Vagina (tissue), 2 donors: Measurements from ENCODE around the gene SUPT5H.

Source experiments
- CTCF ChIP-seq, 3 experiments: fragments of 450-650 bp in 2 of 3; fragments of 200-600 bp in 1 of 3; sonication (generic) in 1 of 3; IDR thresholded peaks; one replicate each; pipeline ENCODE4 v1.5.1; 2017 to 2019; ENCODE audit warnings: antibody characterized with exemption in 3 of 3, mild to moderate bottlenecking in 2 of 3, moderate library complexity in 2 of 3
- POLR2A ChIP-seq, 2 donors: fragments of 450-650 bp; IDR thresholded peaks; one replicate each; pipeline ENCODE4 v1.6.1; 2017; ENCODE audit warnings: antibody characterized with exemption in 2 of 2, mild to moderate bottlenecking in 2 of 2, moderate library complexity in 2 of 2
- POLR2AphosphoS5 ChIP-seq, 2 donors: sonication (generic); formaldehyde crosslinking; IDR thresholded peaks; one replicate each; pipeline ENCODE4 v1.9.0; 2017; ENCODE audit warnings: antibody characterized with exemption in 2 of 2, mild to moderate bottlenecking in 2 of 2, low read depth in 1 of 2; ENCODE audit not compliant: insufficient read depth in 1 of 2

GRCh38 chr19:39438270-39438934 is 7.0 kb upstream of the SUPT5H start:
- no peak for TF ChIP-seq CTCF (IDR thresholded peaks at IDR 0.05)
- no peak for TF ChIP-seq POLR2AphosphoS5 (IDR thresholded peaks at IDR 0.05; ENCODE audit: insufficient read depth in 1 of 2, low read depth in 1 of 2)
- no peak for TF ChIP-seq POLR2A (IDR thresholded peaks at IDR 0.05)
